HTR-8/SVneo (cell line): ENCODE results near the gene UGT2B17.
"Not testable (repeated sequence)": the region's sequence is repeated elsewhere in the genome, so short reads cannot be mapped to it uniquely, and the experiment has no call there.

ENCODE experiments used
- DNase-seq: peaks from one replicate; pipeline ENCODE4 v3.0.0; 2011; ENCODE audit warnings: low spot score, mixed read lengths; ENCODE audit not compliant: insufficient read length
- FAIRE-seq: peaks from 2 replicates; lab custom pipeline; 2011; peaks lifted over from hg19 to GRCh38; lab: Jason Lieb, UNC

The UGT2B17 gene

GRCh38 chr4:68569466-68570121 lies 6.5 kb downstream of the UGT2B17 start:
- DNase-seq (no peak), FAIRE-seq (no peak)

- not testable (repeated sequence) for DNase-seq, FAIRE-seq
Observed at GRCh38 chr4:68569036-68569435, 7.1 kb downstream of the UGT2B17 start.

- DNase-seq: not testable (repeated sequence)
Observed at GRCh38 chr4:68568535-68568934, 7.6 kb downstream of the UGT2B17 start.

GRCh38 chr4:68566364-68566763 lies 9.8 kb downstream of the UGT2B17 start:
- DNase-seq, FAIRE-seq: not testable (repeated sequence)

More at GRCh38 chr4:68568535-68568934, 7.6 kb downstream of the UGT2B17 start:
- not testable (repeated sequence) for FAIRE-seq

- FAIRE-seq, DNase-seq: not testable (repeated sequence)
Observed at GRCh38 chr4:68565082-68565481, 11.0 kb downstream of the UGT2B17 start.

- FAIRE-seq, DNase-seq: not testable (repeated sequence)
Observed at GRCh38 chr4:68560364-68561070, 15.6 kb downstream of the UGT2B17 start.

GRCh38 chr4:68553830-68554229 lies 22.3 kb downstream of the UGT2B17 start:
- FAIRE-seq, DNase-seq: not testable (repeated sequence)

GRCh38 chr4:68552818-68553811 lies 23.0 kb downstream of the UGT2B17 start:
- not testable (repeated sequence) for FAIRE-seq, DNase-seq

GRCh38 chr4:68542742-68543141 lies 33.4 kb downstream of the UGT2B17 start:
- FAIRE-seq, DNase-seq: not testable (repeated sequence)

- FAIRE-seq (no peak), DNase-seq (no peak)
Observed at GRCh38 chr4:68536375-68536774, 39.7 kb downstream of the UGT2B17 start.

GRCh38 chr4:68535974-68536373 lies 40.1 kb downstream of the UGT2B17 start:
- no peak for DNase-seq
- FAIRE-seq: no peak

GRCh38 chr4:68522232-68522631 lies 53.9 kb downstream of the UGT2B17 start:
- FAIRE-seq, DNase-seq: not testable (repeated sequence)

- FAIRE-seq: no peak
Observed at GRCh38 chr4:68520985-68521384, 55.1 kb downstream of the UGT2B17 start.

GRCh38 chr4:68518889-68519288 lies 57.2 kb downstream of the UGT2B17 start:
- FAIRE-seq (no peak), DNase-seq (no peak)

More at GRCh38 chr4:68520985-68521384, 55.1 kb downstream of the UGT2B17 start:
- DNase-seq: no peak

- FAIRE-seq, DNase-seq: not testable (repeated sequence)
Observed at GRCh38 chr4:68505452-68505851, 70.7 kb downstream of the UGT2B17 start.

- not testable (repeated sequence) for DNase-seq, FAIRE-seq
Observed at GRCh38 chr4:68504836-68505235, 71.3 kb downstream of the UGT2B17 start.

GRCh38 chr4:68503462-68503861 lies 72.7 kb downstream of the UGT2B17 start:
- not testable (repeated sequence) for DNase-seq, FAIRE-seq

- FAIRE-seq: no peak
Observed at GRCh38 chr4:68499021-68499420, 77.1 kb downstream of the UGT2B17 start.

GRCh38 chr4:68498413-68499007 lies 77.6 kb downstream of the UGT2B17 start:
- DNase-seq (peak; percentile 7), FAIRE-seq (no peak)

More at GRCh38 chr4:68499021-68499420, 77.1 kb downstream of the UGT2B17 start:
- DNase-seq: no peak
